Glomerular visceral epithelial cell (primary cell): ENCODE results near the gene TTC31.

Experiments used
- DNase-seq: peaks from one replicate; pipeline ENCODE4 v3.0.0-alpha.2; 2016; ENCODE audit errors: extremely low spot score

Gene TTC31

DNA sequence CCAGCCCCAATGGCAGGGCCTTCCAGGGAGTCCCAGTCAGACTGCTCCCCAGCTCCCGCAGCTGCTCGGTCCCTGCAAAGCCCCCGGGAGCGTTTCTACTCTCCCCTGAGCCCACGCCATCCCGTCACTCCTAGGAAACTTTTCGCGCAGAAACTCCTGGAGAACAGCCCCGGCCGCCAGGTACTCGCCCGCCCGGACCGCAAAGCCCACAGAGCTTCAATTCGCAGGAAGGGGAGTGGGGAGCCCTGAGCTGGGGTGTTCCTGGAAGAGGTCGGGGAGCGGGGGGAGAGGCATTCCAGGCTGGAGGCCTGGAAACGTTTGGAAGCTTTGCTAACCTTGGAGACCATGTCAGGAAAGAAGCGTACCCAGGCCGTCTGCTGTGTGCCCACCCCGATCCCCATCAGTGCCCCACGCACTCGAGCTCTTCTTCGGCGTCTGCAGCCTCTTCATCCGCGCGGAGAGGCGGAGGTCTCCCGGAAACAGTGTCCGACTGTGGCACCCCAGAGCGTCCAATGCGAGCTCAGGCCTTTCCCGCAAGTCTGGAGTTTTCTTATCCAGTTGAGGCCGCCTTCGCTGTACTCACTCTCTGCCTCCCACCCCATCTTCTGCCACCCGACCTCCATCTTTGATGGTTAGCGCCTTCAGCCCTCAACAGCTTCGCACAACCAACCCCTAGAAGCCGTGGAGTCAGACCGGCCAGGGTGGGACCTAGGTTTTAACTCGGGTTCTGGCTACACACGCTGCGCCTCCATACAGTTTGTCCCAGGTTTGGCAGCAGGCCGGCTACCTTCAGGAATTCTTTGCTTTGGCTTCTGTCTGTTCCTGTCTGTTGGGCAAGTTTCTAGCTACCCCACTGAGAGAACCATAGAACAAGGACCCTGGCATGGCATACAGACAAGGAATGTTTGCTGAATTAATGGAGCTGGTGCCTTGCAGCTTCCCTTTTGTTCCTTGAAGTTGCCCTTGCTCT lies 20.9 kb downstream of the TTC31 start:
- no peak for DNase-seq

DNA sequence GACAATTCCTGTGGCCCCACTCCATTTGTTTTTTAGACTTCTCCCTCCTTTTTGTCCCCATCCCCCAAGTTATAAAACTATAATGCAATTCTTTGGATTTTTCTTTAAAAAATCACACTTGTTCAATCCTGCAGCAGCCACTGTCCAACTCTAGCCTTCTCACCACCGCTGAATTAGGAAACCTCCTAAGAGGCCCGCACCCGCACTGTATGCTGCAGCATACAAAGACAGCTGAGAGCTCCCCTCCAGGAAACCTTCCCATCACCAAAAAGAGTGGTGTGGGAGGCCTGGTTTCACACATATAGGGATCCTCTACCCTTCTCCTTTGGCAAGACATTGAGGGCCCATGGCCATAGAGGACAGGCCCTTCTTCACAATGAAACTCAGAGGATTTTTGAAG lies 21.7 kb downstream of the TTC31 start:
- no peak for DNase-seq

DNA sequence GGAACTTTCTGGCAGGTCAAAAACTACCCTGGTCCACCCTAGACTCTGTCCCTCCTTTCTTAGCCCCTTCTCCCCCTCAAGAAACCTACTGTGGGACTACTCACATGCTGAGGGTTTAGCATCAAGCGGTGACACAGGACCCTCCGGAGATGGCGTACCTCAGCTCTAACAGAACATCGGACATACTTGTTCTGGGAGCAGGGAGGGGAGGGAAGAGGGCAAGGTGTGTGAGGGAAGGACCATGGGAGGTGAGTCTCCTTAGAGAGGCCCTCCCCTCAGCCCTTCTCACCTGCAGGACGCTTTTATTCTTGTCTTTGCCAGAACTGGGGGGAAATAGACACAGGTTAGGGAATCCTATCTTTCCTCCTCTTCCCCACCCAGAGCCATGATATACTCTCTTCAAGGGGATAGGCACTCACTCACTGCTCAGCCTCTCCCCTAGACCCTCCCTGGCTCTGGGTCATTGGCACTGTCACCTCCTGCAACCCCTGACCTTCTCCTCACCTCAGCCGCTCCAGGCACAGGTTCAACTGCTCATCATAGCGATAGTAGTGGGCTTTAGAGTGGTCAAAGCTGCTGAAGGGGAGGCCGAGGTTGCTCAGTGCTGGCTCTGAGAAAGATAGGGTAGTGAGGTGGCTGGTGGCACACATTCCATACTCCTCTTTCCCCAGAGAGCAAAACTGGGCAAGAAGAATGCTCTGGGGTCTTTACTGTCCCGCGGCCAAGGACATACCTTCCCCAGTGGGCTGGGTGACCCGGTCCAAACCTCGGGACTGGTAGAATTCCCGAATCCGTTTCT lies 22.8 kb downstream of the TTC31 start:
- DNase-seq = no peak

DNA sequence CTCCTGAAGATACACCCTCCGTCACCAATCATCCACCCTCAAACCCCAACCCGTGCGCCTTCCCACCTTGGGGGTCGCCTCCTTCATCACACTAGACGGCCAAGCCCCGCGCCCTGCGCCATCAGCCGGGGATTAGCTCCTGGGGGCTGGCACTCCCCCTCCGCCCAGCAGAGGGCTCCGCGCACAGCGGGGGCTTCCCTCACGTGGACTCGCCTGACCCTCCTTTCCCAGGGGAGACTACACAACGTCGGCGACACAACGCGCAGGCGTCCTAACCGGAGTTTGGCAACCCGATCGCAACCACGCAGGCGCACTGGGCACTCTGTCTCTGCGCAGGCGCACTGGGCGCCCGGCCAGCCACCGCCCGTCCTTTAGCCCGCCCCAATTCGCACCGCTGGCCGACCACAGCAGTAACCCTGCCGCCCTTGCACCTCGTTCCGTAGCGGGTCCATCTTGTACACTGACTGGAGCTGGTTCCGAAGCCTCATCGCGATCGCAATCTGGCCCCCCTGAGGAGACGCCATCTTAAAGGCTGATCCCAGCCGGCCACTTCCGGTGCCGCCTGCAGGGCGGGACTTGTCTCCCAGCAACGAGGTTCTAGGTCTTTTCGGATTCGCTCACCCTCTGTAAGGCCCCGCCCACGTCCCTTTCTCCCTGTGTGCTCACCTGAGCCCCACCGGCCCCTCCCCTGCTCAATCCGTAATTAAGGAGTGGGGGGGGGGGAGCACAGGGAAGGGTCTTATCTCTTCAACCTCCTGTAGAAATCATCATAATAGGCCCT lies 24.5 kb downstream of the TTC31 start, which contains the start of gene PCGF1:
TSS of gene PCGF1 (minus strand) at position 551 of the 781 bp plus-strand sequence. CDS start at position 524, 27 bp downstream.
- DNase-seq = peak; percentile 96

DNA sequence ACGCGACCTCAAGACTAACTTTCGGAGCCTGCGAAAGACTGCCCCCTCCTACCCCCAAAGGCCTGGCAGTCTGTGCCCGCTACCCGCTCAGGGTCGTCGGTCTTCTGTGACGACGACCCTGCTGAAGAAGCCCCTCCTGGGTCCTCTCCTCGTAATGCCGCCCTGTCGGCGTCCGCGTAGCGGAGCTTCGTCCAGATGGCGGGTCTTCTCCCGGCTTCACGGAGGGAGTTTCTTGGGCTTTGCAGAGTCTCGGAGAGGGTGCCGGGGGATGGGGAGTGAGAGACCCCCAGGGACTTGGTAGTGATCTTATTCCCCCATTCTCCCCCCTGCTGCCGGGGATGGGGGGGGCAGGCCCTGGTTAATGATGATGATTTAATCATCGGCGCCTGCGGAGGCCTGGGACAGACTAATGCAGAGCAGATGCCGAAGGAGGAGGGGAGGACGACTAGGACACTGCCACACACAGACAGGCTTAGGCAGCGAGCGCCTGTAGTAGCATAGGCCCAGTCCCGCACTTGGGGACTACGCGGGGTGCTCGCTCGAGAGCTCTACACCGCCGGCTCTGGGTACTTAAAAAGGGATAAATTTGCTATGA lies 25.1 kb downstream of the TTC31 start:
- peak; percentile 19 for DNase-seq

DNA sequence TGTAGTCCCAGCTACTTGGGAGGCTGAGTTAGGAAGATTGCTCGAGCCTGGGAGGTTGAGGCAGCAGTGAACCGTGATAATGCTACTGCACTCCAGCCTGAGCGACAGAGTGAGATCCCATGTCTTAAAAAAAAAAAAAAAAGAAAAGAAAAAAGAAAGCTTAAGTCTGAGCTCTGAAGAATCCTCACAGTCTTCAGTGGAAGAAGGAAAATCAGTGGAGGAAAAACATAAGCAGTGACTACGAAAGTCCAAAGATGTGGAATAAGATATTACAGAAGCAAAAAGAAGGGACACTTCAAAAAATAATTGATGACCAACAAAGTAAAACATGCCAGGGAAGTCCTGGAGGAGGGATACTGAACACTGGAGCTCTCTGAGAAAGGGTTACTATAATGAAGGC lies 27.4 kb downstream of the TTC31 start:
- DNase-seq = no peak

DNA sequence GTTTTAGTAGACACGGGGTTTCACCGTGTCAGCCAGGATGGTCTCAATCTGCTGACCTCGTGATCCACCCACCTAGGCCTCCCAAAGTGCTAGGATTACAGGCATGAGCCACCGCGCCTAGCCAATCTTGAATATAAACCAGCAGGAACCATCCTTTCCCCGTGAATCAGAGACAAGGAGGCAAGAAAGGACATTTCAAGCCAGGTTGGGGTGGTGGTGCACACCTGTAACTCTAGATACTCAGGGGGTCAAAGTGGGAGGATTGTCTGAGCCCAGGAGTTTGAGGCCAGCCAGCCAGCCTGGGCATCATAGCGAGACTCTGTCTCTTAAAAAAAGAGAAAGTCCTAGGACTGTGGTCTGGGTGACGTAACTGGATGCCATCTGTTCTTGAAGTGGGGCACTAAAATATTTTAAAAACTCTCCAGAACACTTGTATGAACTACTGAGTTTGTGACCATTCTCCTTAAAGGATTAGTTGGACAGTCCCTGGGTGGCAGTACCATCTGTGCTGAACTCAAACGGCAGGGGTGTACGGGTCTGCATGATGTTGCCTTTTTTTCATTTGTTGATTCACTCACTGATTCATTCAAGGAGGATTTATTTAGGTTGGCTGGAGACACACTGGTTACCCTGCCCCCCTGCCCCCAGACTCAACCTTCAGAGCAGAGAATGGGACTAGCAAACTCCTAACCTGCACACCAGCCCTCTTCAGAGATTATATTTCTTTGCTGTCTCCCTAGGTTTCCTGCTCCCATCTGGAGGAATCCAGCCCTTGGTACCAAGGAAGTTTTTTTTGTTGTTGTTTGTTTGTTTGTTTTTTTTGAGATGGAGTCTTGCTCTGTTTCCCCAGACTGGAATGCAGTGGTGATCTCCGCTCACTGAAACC lies 28.5 kb downstream of the TTC31 start:
- DNase-seq = no peak

DNA sequence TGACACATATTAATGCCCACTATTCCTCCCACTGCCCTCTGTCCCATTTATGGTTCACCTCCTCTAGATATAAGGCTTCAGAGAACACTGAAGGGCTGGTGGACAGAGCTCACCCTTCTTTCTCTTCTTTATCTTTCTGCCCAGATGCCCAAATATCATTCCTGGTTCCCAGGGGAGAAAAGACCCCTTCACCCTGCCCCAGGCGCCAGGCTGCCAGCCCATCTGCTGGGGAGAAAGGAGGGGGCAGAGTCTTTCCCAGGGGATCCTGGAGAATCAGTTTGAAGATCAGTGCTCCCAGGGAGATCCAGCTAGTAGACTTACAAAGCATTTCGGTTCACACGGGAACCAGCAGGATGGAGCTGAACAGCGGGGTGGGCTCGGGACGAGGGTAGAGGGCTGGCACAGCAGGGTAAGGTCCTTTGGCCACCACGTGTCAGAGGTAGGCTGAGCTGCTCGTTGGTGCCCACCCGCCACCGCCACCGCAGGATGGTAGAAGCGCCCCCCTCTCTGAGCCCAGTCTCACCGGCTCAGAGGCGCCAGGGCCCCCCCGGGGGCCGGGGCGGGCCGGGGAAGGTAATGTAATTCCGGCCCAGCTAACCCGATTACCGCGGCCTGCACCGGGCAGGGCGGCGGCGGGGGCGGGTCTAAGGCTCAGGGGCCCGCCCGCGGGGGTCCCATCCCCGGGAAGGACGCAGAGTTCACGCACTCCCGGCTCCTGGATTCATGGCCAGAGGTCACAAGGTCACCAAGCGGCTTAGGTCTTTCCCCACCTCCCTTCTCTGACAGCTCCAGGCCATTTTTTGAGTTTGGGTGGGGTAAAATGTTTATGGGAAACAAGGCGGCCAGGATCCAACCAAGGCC lies 30.1 kb downstream of the TTC31 start:
- DNase-seq = no peak

DNA sequence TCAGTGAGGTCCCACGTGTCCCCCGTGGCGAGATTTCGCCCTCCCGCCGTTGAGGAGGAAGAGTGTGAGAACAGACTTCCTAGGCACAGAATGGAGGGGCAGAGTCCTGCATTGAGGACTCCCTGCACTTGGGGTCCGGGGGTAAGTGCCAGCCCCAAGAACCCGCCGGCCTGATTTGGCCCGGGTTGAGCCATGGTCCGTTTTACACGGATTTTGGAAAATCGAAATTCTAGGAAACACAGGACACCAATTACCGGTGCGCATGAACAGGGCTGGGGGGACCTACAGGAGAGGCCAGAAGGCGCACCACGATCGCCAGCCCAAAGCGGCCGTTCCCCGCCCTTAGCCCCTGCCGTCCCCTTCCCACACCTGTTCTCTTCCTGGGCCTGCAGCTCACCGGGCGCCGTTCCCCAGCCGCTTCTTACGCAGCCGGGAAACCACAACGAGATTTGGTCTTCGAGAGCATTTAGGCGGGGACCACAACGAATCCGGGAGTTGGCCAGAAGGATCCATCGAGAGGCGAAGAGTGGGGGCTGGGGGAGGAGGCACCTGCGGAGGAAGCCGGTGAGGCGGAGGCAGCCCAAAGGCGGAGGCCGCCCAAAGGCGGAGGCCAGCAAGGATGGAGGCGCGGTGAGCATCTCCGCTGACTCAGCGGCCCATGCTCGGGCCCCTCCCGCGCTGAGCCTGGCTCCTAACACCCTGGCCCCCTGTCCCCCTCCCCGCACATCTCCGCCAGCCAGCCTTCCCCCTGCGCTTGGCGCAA lies 30.9 kb downstream of the TTC31 start:
- DNase-seq = no peak

DNA sequence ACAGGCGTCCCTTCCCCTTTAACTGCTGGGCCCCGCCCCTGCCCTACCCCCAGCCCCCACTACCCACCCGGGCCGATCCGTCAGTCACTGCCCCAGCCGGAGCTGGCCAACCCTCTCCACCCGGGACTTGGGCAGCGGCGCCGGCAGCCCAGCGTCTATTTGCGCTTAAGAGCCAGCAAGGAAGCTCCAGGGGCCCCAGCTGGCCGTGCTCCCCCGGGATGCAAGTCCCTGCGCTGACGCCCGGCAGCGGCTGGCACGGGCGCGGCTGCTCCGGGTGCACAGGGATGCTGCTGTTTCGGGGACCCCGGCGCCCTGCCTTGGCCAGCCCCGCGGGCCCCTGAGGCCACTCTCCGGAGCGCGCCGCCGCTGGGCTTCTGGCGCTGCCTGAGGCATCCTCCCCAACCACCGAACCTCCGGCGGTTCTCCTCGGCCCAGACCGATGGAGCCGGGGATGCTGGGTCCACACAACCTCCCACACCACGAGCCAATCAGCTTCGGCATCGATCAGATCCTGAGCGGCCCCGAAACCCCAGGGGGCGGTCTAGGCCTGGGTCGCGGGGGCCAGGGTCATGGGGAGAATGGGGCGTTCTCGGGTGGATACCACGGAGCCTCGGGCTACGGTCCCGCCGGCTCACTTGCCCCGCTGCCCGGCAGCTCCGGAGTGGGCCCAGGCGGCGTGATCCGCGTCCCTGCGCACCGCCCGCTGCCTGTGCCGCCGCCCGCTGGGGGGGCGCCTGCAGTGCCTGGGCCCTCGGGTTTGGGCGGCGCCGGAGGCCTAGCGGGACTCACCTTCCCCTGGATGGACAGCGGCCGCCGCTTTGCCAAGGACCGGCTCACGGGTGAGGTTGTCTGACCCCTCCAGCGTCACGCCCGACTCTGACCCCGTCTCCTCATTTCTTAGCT lies 31.7 kb downstream of the TTC31 start, which contains the start of gene TLX2:
TSS of gene TLX2 (plus strand) at position 83 of the 903 bp plus-strand sequence. CDS start at position 440, 357 bp downstream.
- peak; percentile 14 for DNase-seq

DNA sequence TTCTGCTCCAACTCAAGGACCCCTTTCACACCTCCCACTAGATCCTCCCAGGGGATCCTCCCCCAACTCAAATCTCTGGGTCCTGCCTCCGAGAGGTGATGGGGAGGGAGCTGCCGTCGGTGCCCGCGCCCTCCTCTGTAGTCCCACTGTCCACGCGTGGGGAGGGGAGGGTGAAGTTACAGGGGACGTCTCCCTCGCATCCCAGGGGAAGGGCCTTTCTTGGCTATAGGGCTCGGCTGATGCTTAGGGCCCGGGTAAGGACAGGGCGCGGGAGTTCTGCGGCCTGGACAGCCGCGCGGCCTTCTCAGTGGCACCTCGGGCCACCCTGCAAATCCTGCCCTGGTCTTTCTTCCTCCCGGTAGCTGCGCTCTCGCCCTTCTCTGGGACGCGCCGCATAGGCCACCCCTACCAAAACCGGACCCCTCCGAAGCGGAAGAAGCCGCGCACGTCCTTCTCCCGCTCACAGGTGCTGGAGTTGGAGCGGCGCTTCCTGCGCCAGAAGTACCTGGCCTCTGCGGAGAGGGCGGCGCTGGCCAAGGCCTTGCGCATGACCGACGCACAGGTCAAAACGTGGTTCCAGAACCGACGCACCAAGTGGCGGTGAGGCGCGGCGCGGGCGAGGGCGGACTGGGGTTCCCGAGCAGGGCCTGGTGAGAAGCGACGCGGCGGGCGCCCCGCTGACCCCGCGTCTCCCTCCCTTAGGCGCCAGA lies 32.5 kb downstream of the TTC31 start:
- DNase-seq = no peak

DNA sequence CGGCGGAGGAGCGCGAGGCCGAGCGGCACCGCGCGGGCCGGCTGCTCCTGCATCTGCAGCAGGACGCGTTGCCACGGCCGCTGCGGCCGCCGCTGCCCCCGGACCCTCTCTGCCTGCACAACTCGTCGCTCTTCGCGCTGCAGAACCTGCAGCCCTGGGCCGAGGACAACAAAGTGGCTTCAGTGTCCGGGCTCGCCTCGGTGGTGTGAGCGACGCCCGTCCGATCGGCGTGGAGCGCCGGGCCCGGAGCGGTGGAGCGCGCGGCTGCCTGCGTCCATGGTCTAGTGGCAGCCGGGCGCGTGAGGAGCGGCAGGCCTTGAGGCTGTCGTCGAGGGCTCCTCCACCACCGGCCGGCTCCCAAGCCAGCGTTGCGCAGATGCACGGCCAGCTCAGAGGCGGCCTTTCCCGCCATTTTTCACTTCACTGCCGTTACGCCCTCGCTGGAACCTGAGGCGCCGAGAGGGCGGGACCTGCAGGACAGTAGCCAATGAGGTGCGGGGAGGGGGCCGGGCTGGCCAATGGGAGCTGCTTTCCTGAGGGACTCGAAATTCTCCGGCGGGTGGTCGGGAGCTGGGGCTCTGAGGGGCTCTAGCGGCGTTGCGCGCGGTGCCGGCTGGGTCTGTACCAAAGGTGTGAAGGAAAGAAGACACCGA lies 33.2 kb downstream of the TTC31 start:
- no peak for DNase-seq

DNA sequence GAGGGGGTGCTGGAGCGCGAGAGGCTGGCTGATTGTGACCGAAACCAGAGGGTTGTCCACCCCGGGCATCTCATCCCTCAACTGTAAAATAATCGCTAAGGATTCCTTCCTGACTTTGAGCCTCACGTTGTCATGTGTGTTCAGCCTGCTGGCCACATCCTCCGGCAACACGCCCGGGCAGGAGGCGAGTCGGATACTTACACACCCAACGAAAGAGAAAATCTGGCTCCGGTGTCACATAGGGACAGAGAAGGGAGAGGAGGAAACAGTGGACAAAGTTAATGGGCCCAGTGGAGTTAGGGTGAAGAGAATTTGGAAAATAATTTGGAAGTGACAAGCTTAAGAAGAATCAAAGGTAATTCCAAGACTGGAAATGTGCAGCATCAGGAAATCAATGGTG lies 33.8 kb downstream of the TTC31 start:
- DNase-seq = no peak

DNA sequence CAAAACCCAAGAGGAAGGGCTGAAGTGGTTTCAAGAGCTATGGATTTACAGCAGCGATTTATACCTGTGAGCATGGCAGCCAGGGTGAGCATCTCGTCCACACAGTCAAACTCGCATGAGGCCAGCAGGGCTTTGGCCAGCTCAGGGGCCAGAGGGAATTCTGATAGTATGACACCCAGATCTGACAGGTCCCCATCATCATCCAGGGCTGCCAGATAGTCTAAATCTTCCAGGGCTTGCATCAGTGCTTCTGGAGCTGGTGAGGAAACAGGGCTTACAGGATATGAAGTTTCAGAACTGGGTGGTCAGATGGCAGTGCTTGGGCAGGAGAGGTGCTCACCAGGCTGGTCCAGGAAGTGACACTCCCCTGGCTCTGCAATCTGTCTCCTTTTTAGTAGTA lies 39.6 kb downstream of the TTC31 start:
- no peak for DNase-seq

DNA sequence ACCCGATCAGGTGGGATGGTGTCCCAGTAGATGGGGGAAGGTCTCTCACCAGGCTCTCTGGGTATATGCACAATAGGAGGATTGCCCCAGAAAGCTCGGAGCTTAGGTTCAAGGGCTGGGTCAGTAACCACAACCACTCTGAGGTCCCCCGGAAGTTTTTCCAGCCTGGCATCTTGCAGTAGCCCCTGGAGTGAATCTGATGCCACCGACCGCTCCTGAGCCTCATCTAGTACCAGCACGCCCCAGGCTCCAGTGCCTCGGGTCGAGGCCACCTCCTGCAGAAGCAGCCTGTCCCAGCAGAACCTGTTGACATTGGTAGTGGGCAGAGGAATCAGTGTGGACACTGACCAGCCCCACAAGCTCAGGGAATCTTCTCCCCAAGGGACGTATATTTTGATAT lies 41.1 kb downstream of the TTC31 start:
- DNase-seq = no peak

DNA sequence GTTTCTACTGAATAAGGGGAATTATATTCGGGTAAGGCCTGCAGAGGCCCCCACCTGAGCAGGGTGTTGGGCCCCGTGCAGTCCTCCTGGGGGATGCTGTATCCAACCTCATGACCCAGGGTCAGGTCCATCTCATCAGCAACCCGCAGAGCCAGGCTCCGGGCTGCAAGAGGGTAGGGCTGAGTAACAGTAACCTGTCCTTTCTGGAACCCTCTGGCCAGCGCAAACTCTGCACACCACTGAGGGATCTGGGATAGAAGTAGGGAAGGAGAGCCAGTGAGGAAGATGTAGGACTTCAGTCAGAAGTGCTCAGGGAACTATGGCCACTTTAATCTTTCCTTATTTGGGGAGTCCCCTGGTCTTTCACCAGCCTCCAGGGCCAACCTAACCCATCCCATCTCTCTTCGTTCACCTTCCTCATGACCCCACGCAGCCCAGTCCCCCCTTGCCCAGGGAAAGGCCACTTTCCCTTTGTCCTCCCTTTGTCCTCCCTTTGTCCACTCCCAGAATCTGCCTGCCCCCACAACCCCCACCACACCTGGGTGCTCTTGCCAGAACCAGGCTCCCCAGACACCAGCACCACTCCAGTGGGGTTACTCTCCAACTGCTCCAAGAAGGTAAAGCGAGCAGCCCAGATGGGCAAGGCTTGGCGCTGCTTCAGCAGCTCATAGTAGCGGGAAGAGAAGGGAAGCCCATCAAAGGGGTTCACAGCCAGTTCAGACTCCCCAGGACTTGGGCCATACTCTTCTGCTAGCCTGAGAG lies 42.3 kb downstream of the TTC31 start:
- no peak for DNase-seq
